ENCODE results near the gene THOC5. TPM values are rescaled to one million over a fixed set of nuclear protein-coding genes. Genes with fewer than 3 reads are reported as not detected.

Gene THOC5
- total and polyA plus RNA-seq, 3 donors from 2014 or later = 46.0 to 59.1 (median 58.7) TPM

GRCh38 chr22:29519996-29520395 lies 33.6 kb downstream of the THOC5 start:
- DNase-seq = no peak
- WGBS, 2 donors = 95 to 100% methylated on average over 1 of the region's 1 CpG
- TF ChIP-seq POLR2A (IDR thresholded peaks at IDR 0.05) = no peak
- no peak for TF ChIP-seq CTCF (IDR thresholded peaks at IDR 0.05)

GRCh38 chr22:29518427-29518826 lies 35.1 kb downstream of the THOC5 start:
- no peaks in the 10 kb centered on the region for H3K27me3 ChIP-seq
- no peak for DNase-seq
- H3K4me1 ChIP-seq = peaks cover 9% of the 10 kb centered on the region
- no peak overlapping the region for H3K27ac ChIP-seq
- H3K9me3 ChIP-seq = no peaks in the 10 kb centered on the region
- H3K4me3 ChIP-seq = no peak overlapping the region
- TF ChIP-seq POLR2A (IDR thresholded peaks at IDR 0.05) (no peak), CTCF (IDR thresholded peaks at IDR 0.05) (no peak)
- no peaks in the 10 kb centered on the region for H3K36me3 ChIP-seq (ENCODE audit: low read depth, missing control alignments)
- intact Hi-C loops (cut with DNase I; ENCODE audit: low total_unique reads) = no loop called here
- 83 to 93% methylated on average over 4 to 5 of the region's 5 CpGs for WGBS, 2 donors

More at GRCh38 chr22:29519996-29520395, 33.6 kb downstream of the THOC5 start:
- intact Hi-C loops (cut with DNase I; ENCODE audit: low total_unique reads) = no loop called here
- no peaks in the 10 kb centered on the region for H3K9me3 ChIP-seq
- H3K27ac ChIP-seq = no peak overlapping the region
- H3K27me3 ChIP-seq = no peaks in the 10 kb centered on the region
- peaks cover 9% of the 10 kb centered on the region for H3K4me1 ChIP-seq
- H3K36me3 ChIP-seq (ENCODE audit: low read depth, missing control alignments) = no peaks in the 10 kb centered on the region
- no peak overlapping the region for H3K4me3 ChIP-seq

- WGBS, 2 donors = 56 to 63% methylated on average over 5 of the region's 5 CpGs
- no peak for TF ChIP-seq CTCF (IDR thresholded peaks at IDR 0.05)
- no peak for TF ChIP-seq POLR2A (IDR thresholded peaks at IDR 0.05)
- peak; percentile 44 for DNase-seq
- Histone ChIP-seq H3K4me1 (peaks cover 9% of the 10 kb centered on the region), H3K36me3 (ENCODE audit: low read depth, missing control alignments) (no peaks in the 10 kb centered on the region), H3K9me3 (no peaks in the 10 kb centered on the region), H3K4me3 (no peak overlapping the region), H3K27me3 (no peaks in the 10 kb centered on the region), H3K27ac (peak overlapping the region in 1 of 2 donors; percentile 19)
- intact Hi-C loops (cut with DNase I; ENCODE audit: low total_unique reads) = no loop called here
Observed at GRCh38 chr22:29517215-29517908, 36.2 kb downstream of the THOC5 start.

GRCh38 chr22:29512031-29512430 lies 41.5 kb downstream of the THOC5 start:
- intact Hi-C loops (cut with DNase I; ENCODE audit: low total_unique reads) = no loop called here
- DNase-seq = no peak
- 77 to 81% methylated on average over 4 of the region's 4 CpGs for WGBS, 2 donors

More at GRCh38 chr22:29512031-29512430, 41.5 kb downstream of the THOC5 start:
- no peaks in the 10 kb centered on the region for H3K27me3 ChIP-seq
- H3K27ac ChIP-seq = no peak overlapping the region
- no peaks in the 10 kb centered on the region for H3K36me3 ChIP-seq (ENCODE audit: low read depth, missing control alignments)
- H3K4me1 ChIP-seq = peaks cover 3% of the 10 kb centered on the region
- no peaks in the 10 kb centered on the region for H3K9me3 ChIP-seq
- no peak for TF ChIP-seq POLR2A (IDR thresholded peaks at IDR 0.05)
- TF ChIP-seq CTCF (IDR thresholded peaks at IDR 0.05) = no peak
- no peak overlapping the region for H3K4me3 ChIP-seq
